HEK293 (cell line): Measurements from ENCODE around the gene ZFYVE28.

Experiments used
- CTCF ChIA-PET: fragments of 350-600 bp; formaldehyde crosslinking; extraction: SDS; loops from one replicate; lab custom pipeline; 2021; ENCODE audit warnings: antibody characterized with exemption; lab: Yijun Ruan, JAX
- POLR2A ChIA-PET: fragments of 300-600 bp; formaldehyde crosslinking; extraction: SDS; loops from one replicate; lab custom pipeline; 2020; ENCODE audit warnings: antibody characterized with exemption, inconsistent platforms; lab: Yijun Ruan, JAX
- H3K27ac ChIP-seq: fragments of 200-500 bp; sonication (Bioruptor generic); 2 replicates; pipeline ENCODE4 v1.5.1; 2014; ENCODE audit warnings: low read depth, low read length, control low read depth, inconsistent platforms; ENCODE audit errors: extremely low read depth
- H3K36me3 ChIP-seq, 2 experiments: fragments of 200-500 bp in 1 of 2; sonication (Bioruptor generic) in 1 of 2; 1 replicate in 1 of 2; 2 replicates in 1 of 2; pipeline ENCODE4 v1.5.1; 2014 to 2017; ENCODE audit warnings: inconsistent platforms in 2 of 2, low read length in 2 of 2; ENCODE audit not compliant: control insufficient read depth in 2 of 2, insufficient read depth in 1 of 2
- H3K4me1 ChIP-seq: fragments of 200-500 bp; sonication (Bioruptor generic); 2 replicates; pipeline ENCODE4 v1.5.1; 2014; ENCODE audit warnings: mild to moderate bottlenecking, low read length, inconsistent platforms; ENCODE audit not compliant: control insufficient read depth, insufficient read depth
- H3K4me3 ChIP-seq: 2 replicates; pipeline ENCODE4 v1.5.1; 2011; ENCODE audit warnings: low read depth, mild to moderate bottlenecking, control low read depth, low read length, moderate library complexity
- H3K9me3 ChIP-seq: fragments of 200-500 bp; sonication (Bioruptor generic); 2 replicates; pipeline ENCODE4 v1.5.1; 2014; ENCODE audit warnings: low read depth, low read length, inconsistent platforms; ENCODE audit not compliant: control insufficient read depth, insufficient read depth
- GLIS2 ChIP-seq: fragments of 450-650 bp; formaldehyde crosslinking; IDR thresholded peaks from 2 replicates; pipeline ENCODE4 v1.5.1; 2016; ENCODE audit warnings: missing biosample characterization, missing genetic modification characterization
- KLF16 ChIP-seq: fragments of 450-650 bp; formaldehyde crosslinking; IDR thresholded peaks from 2 replicates; pipeline ENCODE4 v1.5.1; 2017; ENCODE audit warnings: missing biosample characterization, missing genetic modification characterization
- RBAK ChIP-seq: fragments of 450-650 bp; formaldehyde crosslinking; IDR thresholded peaks from 2 replicates; pipeline ENCODE4 v1.5.1; 2016; ENCODE audit warnings: missing biosample characterization, missing genetic modification characterization
- SCRT2 ChIP-seq: fragments of 450-650 bp; formaldehyde crosslinking; IDR thresholded peaks from 2 replicates; pipeline ENCODE4 v1.5.1; 2016; ENCODE audit warnings: missing biosample characterization, missing genetic modification characterization
- ZIC2 ChIP-seq: fragments of 450-650 bp; formaldehyde crosslinking; IDR thresholded peaks from 2 replicates; pipeline ENCODE4 v1.5.1; 2016; ENCODE audit warnings: missing biosample characterization, missing genetic modification characterization
- ZNF19 ChIP-seq: fragments of 450-650 bp; formaldehyde crosslinking; IDR thresholded peaks from 2 replicates; pipeline ENCODE4; 2016; ENCODE audit warnings: missing biosample characterization, missing genetic modification characterization, low read depth
- ZNF23 ChIP-seq: fragments of 450-650 bp; formaldehyde crosslinking; IDR thresholded peaks from 2 replicates; pipeline ENCODE4 v1.5.1; 2016; ENCODE audit warnings: missing biosample characterization, missing genetic modification characterization, borderline replicate concordance
- ZNF311 ChIP-seq: fragments of 450-650 bp; formaldehyde crosslinking; IDR thresholded peaks from 2 replicates; pipeline ENCODE4 v1.5.1; 2017; ENCODE audit warnings: missing biosample characterization, missing genetic modification characterization, borderline replicate concordance
- ZNF324 ChIP-seq: fragments of 450-650 bp; formaldehyde crosslinking; IDR thresholded peaks from 2 replicates; pipeline ENCODE4 v1.5.1; 2016; ENCODE audit warnings: missing biosample characterization, missing genetic modification characterization
- ZNF391 ChIP-seq: fragments of 450-650 bp; formaldehyde crosslinking; IDR thresholded peaks from 2 replicates; pipeline ENCODE4 v1.5.1; 2016; ENCODE audit warnings: low read depth, missing biosample characterization, missing genetic modification characterization, borderline replicate concordance
- ZNF416 ChIP-seq: fragments of 450-650 bp; formaldehyde crosslinking; IDR thresholded peaks from 2 replicates; pipeline ENCODE4 v1.5.1; 2016; ENCODE audit warnings: missing biosample characterization, missing genetic modification characterization
- ZNF510 ChIP-seq: fragments of 450-650 bp; formaldehyde crosslinking; IDR thresholded peaks from 2 replicates; pipeline ENCODE4 v1.5.1; 2018; ENCODE audit warnings: mild to moderate bottlenecking, missing genetic modification characterization, missing biosample characterization; ENCODE audit not compliant: insufficient replicate concordance
- ZNF585B ChIP-seq: fragments of 450-650 bp; formaldehyde crosslinking; IDR thresholded peaks from 2 replicates; pipeline ENCODE4 v1.5.1; 2016; ENCODE audit warnings: missing biosample characterization, missing genetic modification characterization
- ZNF747 ChIP-seq: fragments of 450-650 bp; formaldehyde crosslinking; IDR thresholded peaks from 2 replicates; pipeline ENCODE4 v1.5.1; 2016; ENCODE audit warnings: missing biosample characterization, missing genetic modification characterization
- TF ChIP-seq, protein P1 (sequence below): fragments of 450-650 bp; formaldehyde crosslinking; IDR thresholded peaks from 2 replicates; pipeline ENCODE4 v1.5.1; 2016; ENCODE audit warnings: missing biosample characterization, missing genetic modification characterization, borderline replicate concordance
- TF ChIP-seq, protein P2 (sequence below): fragments of 450-650 bp; formaldehyde crosslinking; IDR thresholded peaks from 2 replicates; pipeline ENCODE4 v1.5.1; 2017; ENCODE audit warnings: missing biosample characterization, missing genetic modification characterization
- TF ChIP-seq, protein P3 (sequence below): fragments of 450-650 bp; formaldehyde crosslinking; IDR thresholded peaks from 2 replicates; pipeline ENCODE4 v1.5.1; 2017; ENCODE audit warnings: missing biosample characterization, missing genetic modification characterization

ZFYVE28 gene

DNA sequence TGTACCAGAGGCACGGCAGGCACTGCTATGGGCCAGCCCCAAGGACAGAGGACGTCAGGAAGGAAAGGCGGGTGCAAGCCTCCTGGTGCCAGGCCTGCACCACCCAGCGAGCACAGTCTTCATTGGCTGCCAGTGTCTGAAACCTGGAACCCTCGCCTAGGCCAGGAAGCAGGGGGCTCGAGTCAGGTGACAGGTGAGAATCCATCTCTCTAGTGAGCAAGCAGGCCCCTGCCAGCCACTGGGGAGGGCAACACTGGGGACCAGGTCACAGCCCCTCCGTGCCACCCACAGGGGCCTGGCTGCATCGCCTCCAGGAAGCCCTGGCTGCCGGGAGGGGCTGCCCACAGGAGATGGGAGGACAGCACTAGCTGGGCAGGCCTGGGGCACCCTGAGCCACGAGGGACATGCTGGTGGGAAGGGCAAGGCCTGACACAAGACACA, 169.6 kb downstream of the ZFYVE28 start:
- no peak for TF ChIP-seq ZNF19 (tag by site-specific recombination)
- TF ChIP-seq GLIS2 (tag by site-specific recombination), result peak; percentile 31; the same call in 1 of the 2 replicates
- TF ChIP-seq, protein P1, sequence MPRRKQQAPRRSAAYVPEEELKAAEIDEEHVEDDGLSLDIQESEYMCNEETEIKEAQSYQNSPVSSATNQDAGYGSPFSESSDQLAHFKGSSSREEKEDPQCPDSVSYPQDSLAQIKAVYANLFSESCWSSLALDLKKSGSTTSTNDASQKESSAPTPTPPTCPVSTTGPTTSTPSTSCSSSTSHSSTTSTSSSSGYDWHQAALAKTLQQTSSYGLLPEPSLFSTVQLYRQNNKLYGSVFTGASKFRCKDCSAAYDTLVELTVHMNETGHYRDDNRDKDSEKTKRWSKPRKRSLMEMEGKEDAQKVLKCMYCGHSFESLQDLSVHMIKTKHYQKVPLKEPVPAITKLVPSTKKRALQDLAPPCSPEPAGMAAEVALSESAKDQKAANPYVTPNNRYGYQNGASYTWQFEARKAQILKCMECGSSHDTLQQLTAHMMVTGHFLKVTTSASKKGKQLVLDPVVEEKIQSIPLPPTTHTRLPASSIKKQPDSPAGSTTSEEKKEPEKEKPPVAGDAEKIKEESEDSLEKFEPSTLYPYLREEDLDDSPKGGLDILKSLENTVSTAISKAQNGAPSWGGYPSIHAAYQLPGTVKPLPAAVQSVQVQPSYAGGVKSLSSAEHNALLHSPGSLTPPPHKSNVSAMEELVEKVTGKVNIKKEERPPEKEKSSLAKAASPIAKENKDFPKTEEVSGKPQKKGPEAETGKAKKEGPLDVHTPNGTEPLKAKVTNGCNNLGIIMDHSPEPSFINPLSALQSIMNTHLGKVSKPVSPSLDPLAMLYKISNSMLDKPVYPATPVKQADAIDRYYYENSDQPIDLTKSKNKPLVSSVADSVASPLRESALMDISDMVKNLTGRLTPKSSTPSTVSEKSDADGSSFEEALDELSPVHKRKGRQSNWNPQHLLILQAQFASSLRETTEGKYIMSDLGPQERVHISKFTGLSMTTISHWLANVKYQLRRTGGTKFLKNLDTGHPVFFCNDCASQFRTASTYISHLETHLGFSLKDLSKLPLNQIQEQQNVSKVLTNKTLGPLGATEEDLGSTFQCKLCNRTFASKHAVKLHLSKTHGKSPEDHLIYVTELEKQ (tag by site-specific recombination), result no peak
- no peak overlapping the region for H3K4me3 ChIP-seq
- ChIA-PET CTCF (no interaction called here), POLR2A (interaction anchor here (0.7 kb wide), 1 partner anchor 144 kb away, joined by 5 read pairs; no protein-coding TSS in a partner anchor)
- H3K4me1 ChIP-seq, result no peaks in the 10 kb centered on the region
- H3K27ac ChIP-seq, result no peak overlapping the region
- no peaks in the 10 kb centered on the region for H3K9me3 ChIP-seq
- H3K36me3 ChIP-seq, result peaks cover 0 to 49% of the 10 kb centered on the region in 2 experiments; a peak in 1 of 3 replicates

DNA sequence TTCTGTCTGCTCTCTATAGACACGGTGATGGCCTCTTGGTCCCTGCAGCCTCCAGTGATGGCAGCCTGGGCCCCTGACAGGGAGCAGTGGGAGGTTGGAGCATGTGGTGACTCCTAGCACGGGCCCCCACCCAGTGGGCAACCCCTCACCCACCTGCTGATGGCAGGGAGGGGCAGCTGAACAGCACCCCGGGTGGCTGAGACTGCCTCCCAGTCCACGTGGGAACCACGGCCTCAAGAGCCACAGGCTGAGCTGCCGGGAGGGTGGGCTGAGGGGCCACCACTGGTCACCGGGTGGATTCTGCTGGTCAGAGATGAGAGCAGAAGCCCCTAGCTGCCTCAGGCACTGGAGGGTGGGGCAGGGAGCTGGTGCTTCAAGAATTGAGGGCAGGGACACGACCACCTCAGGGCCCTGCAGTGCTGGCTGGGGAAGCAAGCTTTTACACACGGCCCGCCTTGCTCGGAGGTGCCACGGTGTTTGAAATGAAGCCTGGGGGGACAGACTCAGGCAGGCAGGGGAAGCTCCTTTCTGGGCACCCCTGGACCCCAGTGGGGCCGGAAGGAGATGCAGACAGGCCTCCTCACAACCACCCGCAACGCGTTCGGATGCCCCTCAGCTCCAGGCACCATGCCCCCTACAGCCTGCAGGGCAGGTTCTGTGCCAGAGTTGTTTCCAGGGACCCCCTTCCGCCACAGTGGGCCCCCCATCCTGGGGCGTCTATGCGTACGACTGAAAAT, 170.2 kb downstream of the ZFYVE28 start:
- peak; percentile 86 for TF ChIP-seq ZIC2 (tag by site-specific recombination)
- no peak for TF ChIP-seq RBAK (tag by site-specific recombination)
- TF ChIP-seq SCRT2 (tag by site-specific recombination), result no peak
- TF ChIP-seq ZNF311 (tag by site-specific recombination), result no peak
- TF ChIP-seq, protein P2, sequence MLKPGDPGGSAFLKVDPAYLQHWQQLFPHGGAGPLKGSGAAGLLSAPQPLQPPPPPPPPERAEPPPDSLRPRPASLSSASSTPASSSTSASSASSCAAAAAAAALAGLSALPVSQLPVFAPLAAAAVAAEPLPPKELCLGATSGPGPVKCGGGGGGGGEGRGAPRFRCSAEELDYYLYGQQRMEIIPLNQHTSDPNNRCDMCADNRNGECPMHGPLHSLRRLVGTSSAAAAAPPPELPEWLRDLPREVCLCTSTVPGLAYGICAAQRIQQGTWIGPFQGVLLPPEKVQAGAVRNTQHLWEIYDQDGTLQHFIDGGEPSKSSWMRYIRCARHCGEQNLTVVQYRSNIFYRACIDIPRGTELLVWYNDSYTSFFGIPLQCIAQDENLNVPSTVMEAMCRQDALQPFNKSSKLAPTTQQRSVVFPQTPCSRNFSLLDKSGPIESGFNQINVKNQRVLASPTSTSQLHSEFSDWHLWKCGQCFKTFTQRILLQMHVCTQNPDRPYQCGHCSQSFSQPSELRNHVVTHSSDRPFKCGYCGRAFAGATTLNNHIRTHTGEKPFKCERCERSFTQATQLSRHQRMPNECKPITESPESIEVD (tag by site-specific recombination), result no peak
- TF ChIP-seq ZNF585B, result no peak
- H3K9me3 ChIP-seq, result no peaks in the 10 kb centered on the region
- peaks cover 0 to 43% of the 10 kb centered on the region in 2 experiments; a peak in 1 of 3 replicates for H3K36me3 ChIP-seq
- no peak overlapping the region for H3K27ac ChIP-seq
- H3K4me3 ChIP-seq, result no peak overlapping the region
- ChIA-PET CTCF (no interaction called here), POLR2A (interaction anchor here (0.5 kb wide), 1 partner anchor 188 kb away, joined by 6 read pairs; no protein-coding TSS in a partner anchor)
- no peaks in the 10 kb centered on the region for H3K4me1 ChIP-seq

DNA sequence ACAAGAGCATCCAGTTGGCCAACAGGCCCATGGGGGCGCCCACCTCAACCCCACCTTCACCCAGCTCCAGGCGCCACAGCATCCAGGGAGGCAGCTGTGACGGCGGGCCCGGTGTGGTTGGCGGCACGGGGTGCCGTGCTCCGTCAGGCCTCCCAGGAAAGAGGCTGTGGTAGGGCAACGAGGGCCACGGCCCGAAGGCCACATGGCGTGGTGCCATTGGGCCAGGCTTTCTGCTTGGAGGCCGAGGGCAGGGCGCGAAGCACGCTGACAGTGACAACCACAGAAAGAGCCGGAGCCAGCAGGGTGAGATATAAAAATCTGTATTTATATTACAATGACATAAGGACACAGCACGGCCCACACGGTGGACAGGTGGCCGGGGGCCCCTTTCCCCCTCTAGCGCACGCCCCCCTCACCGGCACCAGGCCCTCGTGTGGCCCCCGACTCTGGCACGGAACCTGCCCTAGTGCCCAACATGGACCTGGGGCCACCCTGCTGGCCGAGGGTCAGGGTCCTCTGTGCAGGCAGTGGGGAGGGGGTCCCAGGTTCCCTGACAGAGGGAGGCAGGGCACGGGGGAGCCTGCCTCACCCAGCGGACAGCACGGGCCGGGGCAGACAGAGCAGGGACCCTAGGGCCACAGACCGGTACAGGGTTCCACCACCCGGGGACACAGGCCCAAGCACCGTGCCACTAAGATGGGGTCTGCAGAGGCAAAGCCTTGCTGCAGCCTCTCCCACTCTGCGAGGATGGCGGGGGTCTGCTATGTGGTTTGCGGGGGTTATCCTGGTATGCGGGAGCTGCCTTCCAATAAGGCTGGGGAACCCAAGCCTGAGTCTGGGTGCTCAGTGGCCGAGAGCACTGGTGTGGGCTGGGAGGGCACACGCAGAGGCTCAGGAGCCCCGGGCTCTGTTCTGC, 171.1 kb downstream of the ZFYVE28 start:
- Histone ChIP-seq H3K4me1 (no peaks in the 10 kb centered on the region), H3K36me3 (peaks cover 0 to 38% of the 10 kb centered on the region in 2 experiments; a peak in 1 of 3 replicates), H3K9me3 (no peaks in the 10 kb centered on the region), H3K27ac (no peak overlapping the region), H3K4me3 (no peak overlapping the region)
- POLR2A ChIA-PET, result no interaction called here
- CTCF ChIA-PET, result no interaction called here
- TF ChIP-seq, protein P1 (tag by site-specific recombination), result no peak
- no peak for TF ChIP-seq ZNF23 (tag by site-specific recombination)
- no peak for TF ChIP-seq KLF16
- TF ChIP-seq, protein P3, sequence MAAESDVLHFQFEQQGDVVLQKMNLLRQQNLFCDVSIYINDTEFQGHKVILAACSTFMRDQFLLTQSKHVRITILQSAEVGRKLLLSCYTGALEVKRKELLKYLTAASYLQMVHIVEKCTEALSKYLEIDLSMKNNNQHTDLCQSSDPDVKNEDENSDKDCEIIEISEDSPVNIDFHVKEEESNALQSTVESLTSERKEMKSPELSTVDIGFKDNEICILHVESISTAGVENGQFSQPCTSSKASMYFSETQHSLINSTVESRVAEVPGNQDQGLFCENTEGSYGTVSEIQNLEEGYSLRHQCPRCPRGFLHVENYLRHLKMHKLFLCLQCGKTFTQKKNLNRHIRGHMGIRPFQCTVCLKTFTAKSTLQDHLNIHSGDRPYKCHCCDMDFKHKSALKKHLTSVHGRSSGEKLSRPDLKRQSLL (tag by site-specific recombination), result no peak
- no peak for TF ChIP-seq ZNF416 (tag by site-specific recombination)
- TF ChIP-seq ZNF391 (tag by site-specific recombination), result no peak
- no peak for TF ChIP-seq ZNF510
- TF ChIP-seq ZNF747 (tag by site-specific recombination), result no peak
- TF ChIP-seq ZNF324 (tag by site-specific recombination), result no peak
